Vagina (tissue), 2 donors: ENCODE measurements around the gene E4F1. TPM values are rescaled to one million over a fixed set of nuclear protein-coding genes. Genes with fewer than 3 reads are reported as not detected.

Experiments
- DNase-seq, 2 donors: peaks; one replicate each; pipeline ENCODE4 v3.0.0-alpha.2; 2017; ENCODE audit errors: extremely low spot score in 2 of 2
- H3K27ac ChIP-seq: fragments of 200-600 bp; sonication (generic); one replicate; pipeline ENCODE4 v1.5.1; 2019
- H3K27me3 ChIP-seq: fragments of 200-600 bp; sonication (generic); one replicate; pipeline ENCODE4 v1.5.1; 2019
- H3K36me3 ChIP-seq, 2 donors: fragments of 200-600 bp; sonication (generic); one replicate each; pipeline ENCODE4 v1.5.1; 2017 to 2019
- H3K4me1 ChIP-seq: fragments of 200-600 bp; sonication (generic); one replicate; pipeline ENCODE4 v1.5.1; 2019
- H3K4me3 ChIP-seq, 2 donors: fragments of 200-600 bp; sonication (generic); 1 replicate in 1 of 2; 2 replicates in 1 of 2; pipeline ENCODE4 v1.5.1; 2016 to 2019
- H3K9me3 ChIP-seq: fragments of 200-600 bp; sonication (generic); one replicate; pipeline ENCODE4 v1.5.1; 2019
- CTCF ChIP-seq, 3 experiments: fragments of 450-650 bp in 2 of 3; fragments of 200-600 bp in 1 of 3; sonication (generic) in 1 of 3; IDR thresholded peaks; one replicate each; pipeline ENCODE4 v1.5.1; 2017 to 2019; ENCODE audit warnings: antibody characterized with exemption in 3 of 3, mild to moderate bottlenecking in 2 of 3, moderate library complexity in 2 of 3
- POLR2A ChIP-seq, 2 donors: fragments of 450-650 bp; IDR thresholded peaks; one replicate each; pipeline ENCODE4 v1.6.1; 2017; ENCODE audit warnings: antibody characterized with exemption in 2 of 2, mild to moderate bottlenecking in 2 of 2, moderate library complexity in 2 of 2
- POLR2AphosphoS5 ChIP-seq, 2 donors: sonication (generic); formaldehyde crosslinking; IDR thresholded peaks; one replicate each; pipeline ENCODE4 v1.9.0; 2017; ENCODE audit warnings: antibody characterized with exemption in 2 of 2, mild to moderate bottlenecking in 2 of 2, low read depth in 1 of 2; ENCODE audit not compliant: insufficient read depth in 1 of 2
- intact Hi-C: fragments of 100-400 bp; cut with DNase I; formaldehyde crosslinking; loops from one replicate; pipeline ENCODE4 v1.15.1; 2023
- total RNA-seq: library from RNA; depleted of rRNA; stranded (reverse); fragments of >200 nt; gene quantifications from one replicate; pipeline ENCODE4 v1.2.3, GENCODE V29; 2016

E4F1 gene
- total RNA-seq, 1 donor from 2014 or later: 70.0 TPM

- intact Hi-C loops: no loop called here
- Histone ChIP-seq H3K36me3 (peaks cover 0 to 40% of the 10 kb centered on the region in 2 donors), H3K4me3 (no peak overlapping the region), H3K4me1 (peaks cover 6% of the 10 kb centered on the region), H3K27ac (no peak overlapping the region), H3K9me3 (no peaks in the 10 kb centered on the region), H3K27me3 (no peaks in the 10 kb centered on the region)
- TF ChIP-seq POLR2AphosphoS5 (IDR thresholded peaks at IDR 0.05; ENCODE audit: insufficient read depth in 1 of 2, low read depth in 1 of 2): no peak
- TF ChIP-seq CTCF (IDR thresholded peaks at IDR 0.05): no peak
- no peak for TF ChIP-seq POLR2A (IDR thresholded peaks at IDR 0.05)
- DNase-seq: no peak
These were observed 46.3 kb upstream of the E4F1 start for GRCh38 chr16:2177101-2177500.

DNA sequence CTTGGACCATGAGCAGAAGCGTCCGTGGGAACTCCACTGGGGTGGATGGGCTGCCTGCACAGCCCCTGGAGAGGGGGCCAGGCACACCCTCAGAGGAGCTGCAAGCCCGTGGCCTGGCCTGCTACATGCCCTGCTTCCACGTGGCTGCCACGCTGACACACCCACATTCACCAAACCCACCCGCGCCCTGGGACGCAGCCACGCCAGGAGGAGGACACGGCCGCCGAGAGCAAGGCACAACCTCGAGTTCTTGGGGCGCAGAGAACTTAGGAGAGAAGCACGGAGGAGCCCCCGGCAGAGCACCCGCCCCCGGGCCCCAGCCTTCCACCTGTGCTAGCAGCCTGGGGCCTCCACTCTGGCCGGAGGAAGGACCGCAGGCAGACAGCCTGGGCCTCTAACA, 45.8 kb upstream of the E4F1 start:
- Histone ChIP-seq H3K4me1 (peaks cover 6% of the 10 kb centered on the region), H3K4me3 (no peak overlapping the region), H3K9me3 (no peaks in the 10 kb centered on the region), H3K27me3 (no peaks in the 10 kb centered on the region), H3K27ac (no peak overlapping the region), H3K36me3 (peaks cover 0 to 36% of the 10 kb centered on the region in 2 donors)
- TF ChIP-seq CTCF (IDR thresholded peaks at IDR 0.05) (no peak), POLR2A (IDR thresholded peaks at IDR 0.05) (no peak), POLR2AphosphoS5 (IDR thresholded peaks at IDR 0.05; ENCODE audit: insufficient read depth in 1 of 2, low read depth in 1 of 2) (no peak)
- DNase-seq: no peak
- intact Hi-C loops: no loop called here

GRCh38 chr16:2178321-2179106, 44.9 kb upstream of the E4F1 start:
- Histone ChIP-seq H3K9me3 (no peaks in the 10 kb centered on the region), H3K4me1 (peaks cover 6% of the 10 kb centered on the region), H3K27ac (no peak overlapping the region), H3K27me3 (no peaks in the 10 kb centered on the region), H3K4me3 (no peak overlapping the region), H3K36me3 (peaks cover 0 to 29% of the 10 kb centered on the region in 2 donors)
- TF ChIP-seq CTCF (IDR thresholded peaks at IDR 0.05) (no peak), POLR2A (IDR thresholded peaks at IDR 0.05) (no peak), POLR2AphosphoS5 (IDR thresholded peaks at IDR 0.05; ENCODE audit: insufficient read depth in 1 of 2, low read depth in 1 of 2) (no peak)
- intact Hi-C loops: no loop called here
- DNase-seq: no peak

GRCh38 chr16:2179107-2179501, 44.3 kb upstream of the E4F1 start:
- H3K9me3 ChIP-seq: no peaks in the 10 kb centered on the region
- intact Hi-C loops: no loop called here
- peaks cover 6% of the 10 kb centered on the region for H3K4me1 ChIP-seq
- TF ChIP-seq CTCF (IDR thresholded peaks at IDR 0.05): no peak
- no peak for TF ChIP-seq POLR2A (IDR thresholded peaks at IDR 0.05)
- no peak for TF ChIP-seq POLR2AphosphoS5 (IDR thresholded peaks at IDR 0.05; ENCODE audit: insufficient read depth in 1 of 2, low read depth in 1 of 2)
- no peak overlapping the region for H3K4me3 ChIP-seq
- DNase-seq: no peak
- H3K27ac ChIP-seq: no peak overlapping the region
- H3K36me3 ChIP-seq: peaks cover 0 to 23% of the 10 kb centered on the region in 2 donors
- H3K27me3 ChIP-seq: no peaks in the 10 kb centered on the region

- intact Hi-C loops: no loop called here
- Histone ChIP-seq H3K27ac (no peak overlapping the region), H3K27me3 (no peaks in the 10 kb centered on the region), H3K9me3 (no peaks in the 10 kb centered on the region), H3K36me3 (peaks cover 0 to 18% of the 10 kb centered on the region in 2 donors), H3K4me1 (peaks cover 6% of the 10 kb centered on the region), H3K4me3 (no peak overlapping the region)
- TF ChIP-seq CTCF (IDR thresholded peaks at IDR 0.05): no peak
- TF ChIP-seq POLR2AphosphoS5 (IDR thresholded peaks at IDR 0.05; ENCODE audit: insufficient read depth in 1 of 2, low read depth in 1 of 2): no peak
- TF ChIP-seq POLR2A (IDR thresholded peaks at IDR 0.05): no peak
- DNase-seq: no peak
These were observed 43.8 kb upstream of the E4F1 start for GRCh38 chr16:2179576-2179975.
